ENCODE results near the gene CLMP.

DNA sequence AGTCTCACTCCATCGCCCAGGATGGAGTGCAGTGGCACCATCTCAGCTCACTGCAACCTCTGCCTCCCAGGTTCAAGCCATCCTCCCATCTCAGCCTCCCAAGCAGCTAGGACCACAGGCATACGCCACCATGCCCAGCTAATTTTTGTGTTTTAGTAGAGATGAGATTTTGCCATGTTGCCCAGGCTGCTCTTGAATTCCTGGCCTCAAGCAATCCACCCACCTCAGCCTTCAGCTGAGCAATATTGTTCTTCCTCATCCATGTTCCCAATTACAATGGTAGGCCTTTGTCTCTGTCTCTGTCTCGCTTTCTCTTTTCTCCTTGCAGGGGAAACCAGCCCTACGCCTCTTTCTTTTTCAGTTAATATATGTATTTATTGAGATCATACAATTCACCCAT is 143.4 kb downstream of the CLMP start:
- TF ChIP-seq, protein P1, sequence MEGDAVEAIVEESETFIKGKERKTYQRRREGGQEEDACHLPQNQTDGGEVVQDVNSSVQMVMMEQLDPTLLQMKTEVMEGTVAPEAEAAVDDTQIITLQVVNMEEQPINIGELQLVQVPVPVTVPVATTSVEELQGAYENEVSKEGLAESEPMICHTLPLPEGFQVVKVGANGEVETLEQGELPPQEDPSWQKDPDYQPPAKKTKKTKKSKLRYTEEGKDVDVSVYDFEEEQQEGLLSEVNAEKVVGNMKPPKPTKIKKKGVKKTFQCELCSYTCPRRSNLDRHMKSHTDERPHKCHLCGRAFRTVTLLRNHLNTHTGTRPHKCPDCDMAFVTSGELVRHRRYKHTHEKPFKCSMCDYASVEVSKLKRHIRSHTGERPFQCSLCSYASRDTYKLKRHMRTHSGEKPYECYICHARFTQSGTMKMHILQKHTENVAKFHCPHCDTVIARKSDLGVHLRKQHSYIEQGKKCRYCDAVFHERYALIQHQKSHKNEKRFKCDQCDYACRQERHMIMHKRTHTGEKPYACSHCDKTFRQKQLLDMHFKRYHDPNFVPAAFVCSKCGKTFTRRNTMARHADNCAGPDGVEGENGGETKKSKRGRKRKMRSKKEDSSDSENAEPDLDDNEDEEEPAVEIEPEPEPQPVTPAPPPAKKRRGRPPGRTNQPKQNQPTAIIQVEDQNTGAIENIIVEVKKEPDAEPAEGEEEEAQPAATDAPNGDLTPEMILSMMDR (IDR thresholded peaks at IDR 0.05): no peak
- TF ChIP-seq EZH2 (IDR thresholded peaks at IDR 0.05; ENCODE audit: borderline replicate concordance, insufficient read depth, low read depth, low read length, poor library complexity, severe bottlenecking): no peak

Data from B cell (primary cell).